ENCODE data around the gene ICOS.

- no peak for TF ChIP-seq POLR2AphosphoS5 (IDR thresholded peaks at IDR 0.05)
- TF ChIP-seq, protein P1, sequence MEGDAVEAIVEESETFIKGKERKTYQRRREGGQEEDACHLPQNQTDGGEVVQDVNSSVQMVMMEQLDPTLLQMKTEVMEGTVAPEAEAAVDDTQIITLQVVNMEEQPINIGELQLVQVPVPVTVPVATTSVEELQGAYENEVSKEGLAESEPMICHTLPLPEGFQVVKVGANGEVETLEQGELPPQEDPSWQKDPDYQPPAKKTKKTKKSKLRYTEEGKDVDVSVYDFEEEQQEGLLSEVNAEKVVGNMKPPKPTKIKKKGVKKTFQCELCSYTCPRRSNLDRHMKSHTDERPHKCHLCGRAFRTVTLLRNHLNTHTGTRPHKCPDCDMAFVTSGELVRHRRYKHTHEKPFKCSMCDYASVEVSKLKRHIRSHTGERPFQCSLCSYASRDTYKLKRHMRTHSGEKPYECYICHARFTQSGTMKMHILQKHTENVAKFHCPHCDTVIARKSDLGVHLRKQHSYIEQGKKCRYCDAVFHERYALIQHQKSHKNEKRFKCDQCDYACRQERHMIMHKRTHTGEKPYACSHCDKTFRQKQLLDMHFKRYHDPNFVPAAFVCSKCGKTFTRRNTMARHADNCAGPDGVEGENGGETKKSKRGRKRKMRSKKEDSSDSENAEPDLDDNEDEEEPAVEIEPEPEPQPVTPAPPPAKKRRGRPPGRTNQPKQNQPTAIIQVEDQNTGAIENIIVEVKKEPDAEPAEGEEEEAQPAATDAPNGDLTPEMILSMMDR (IDR thresholded peaks at IDR 0.05): no peak
These were observed 1.2 kb downstream of the ICOS start for GRCh38 chr2:203937788-203938187.
